Measurements from ENCODE around the gene CLPX. TPM values are rescaled to one million over a fixed set of nuclear protein-coding genes. Genes with fewer than 3 reads are reported as not detected.
"Not testable (repeated sequence)": the region's sequence is repeated elsewhere in the genome, so short reads cannot be mapped to it uniquely, and the experiment has no call there.

The CLPX gene
- total RNA-seq, 4 donors from 2014 or later: 12.0 to 72.2 (median 57.4) TPM

DNA sequence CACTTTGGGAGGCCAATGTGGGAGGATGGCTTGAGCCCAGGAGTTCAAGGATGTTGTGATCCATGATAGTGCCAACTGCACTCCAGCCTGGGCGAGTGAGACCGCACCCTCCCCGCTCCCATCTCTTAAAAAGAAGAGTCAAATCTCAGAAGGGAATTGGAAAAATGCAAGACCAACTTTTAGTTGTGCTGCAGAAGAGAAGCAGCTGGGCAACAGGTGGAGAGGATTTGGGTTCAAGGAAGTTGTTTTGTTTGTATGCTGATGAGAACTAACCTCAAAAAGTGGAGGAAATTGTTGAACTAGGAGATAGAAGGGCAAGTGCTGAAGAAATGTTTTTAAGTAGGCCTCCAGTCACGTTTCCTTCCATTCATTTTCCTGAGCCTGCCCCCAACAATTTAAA is 38.7 kb downstream of the CLPX start:
- Histone ChIP-seq H3K4me3 (no peak overlapping the region), H3K27me3 (no peaks in the 10 kb centered on the region), H3K36me3 (peaks cover 0 to 19% (median 8%) of the 10 kb centered on the region in 4 donors), H3K27ac (no peak overlapping the region), H3K4me1 (no peaks in the 10 kb centered on the region), H3K9me3 (no peaks in the 10 kb centered on the region)
- DNase-seq: no peak
- WGBS, 2 donors (ENCODE audit: low coverage in 1 of 2): 57 to 82% methylated on average over 2 to 4 of the region's 4 CpGs
- no peak for TF ChIP-seq EP300 (IDR thresholded peaks at IDR 0.05; ENCODE audit: low read depth)
- TF ChIP-seq, protein P1, sequence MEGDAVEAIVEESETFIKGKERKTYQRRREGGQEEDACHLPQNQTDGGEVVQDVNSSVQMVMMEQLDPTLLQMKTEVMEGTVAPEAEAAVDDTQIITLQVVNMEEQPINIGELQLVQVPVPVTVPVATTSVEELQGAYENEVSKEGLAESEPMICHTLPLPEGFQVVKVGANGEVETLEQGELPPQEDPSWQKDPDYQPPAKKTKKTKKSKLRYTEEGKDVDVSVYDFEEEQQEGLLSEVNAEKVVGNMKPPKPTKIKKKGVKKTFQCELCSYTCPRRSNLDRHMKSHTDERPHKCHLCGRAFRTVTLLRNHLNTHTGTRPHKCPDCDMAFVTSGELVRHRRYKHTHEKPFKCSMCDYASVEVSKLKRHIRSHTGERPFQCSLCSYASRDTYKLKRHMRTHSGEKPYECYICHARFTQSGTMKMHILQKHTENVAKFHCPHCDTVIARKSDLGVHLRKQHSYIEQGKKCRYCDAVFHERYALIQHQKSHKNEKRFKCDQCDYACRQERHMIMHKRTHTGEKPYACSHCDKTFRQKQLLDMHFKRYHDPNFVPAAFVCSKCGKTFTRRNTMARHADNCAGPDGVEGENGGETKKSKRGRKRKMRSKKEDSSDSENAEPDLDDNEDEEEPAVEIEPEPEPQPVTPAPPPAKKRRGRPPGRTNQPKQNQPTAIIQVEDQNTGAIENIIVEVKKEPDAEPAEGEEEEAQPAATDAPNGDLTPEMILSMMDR (IDR thresholded peaks at IDR 0.05): no peak
- TF ChIP-seq POLR2AphosphoS5 (IDR thresholded peaks at IDR 0.05): no peak
- TF ChIP-seq POLR2A (IDR thresholded peaks at IDR 0.05): no peak
- in situ Hi-C loops (cut with MboI; ENCODE audit: low pct_ligation_motif_present in 1 of 4, low pct_unique_long_range_greater_than_20kb in 1 of 4, low sequenced_read_pairs in 3 of 4): no loop called here
- intact Hi-C loops (cut with DNase I; ENCODE audit: low total_unique reads): no loop called here

DNA sequence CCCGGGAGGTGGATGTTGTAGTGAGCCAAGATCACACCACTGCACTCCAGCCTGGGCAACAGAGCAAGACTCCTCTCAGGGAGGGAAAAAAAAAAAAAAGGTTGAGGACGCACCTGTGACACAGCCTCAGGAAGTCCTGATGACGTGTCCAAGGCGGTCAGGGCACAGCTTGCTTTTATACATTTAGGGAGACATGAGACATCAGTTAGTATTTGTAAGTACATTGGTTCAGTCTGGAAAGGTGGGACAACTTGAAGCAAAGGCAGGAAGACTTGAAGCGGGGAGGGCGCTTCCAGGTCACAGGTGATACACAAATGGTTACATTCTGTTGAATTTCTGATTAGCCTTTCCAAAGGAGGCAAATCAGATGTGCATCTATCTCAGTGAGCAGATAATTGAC is 46.5 kb downstream of the CLPX start:
- H3K4me1 ChIP-seq; intact Hi-C loops (cut with DNase I; ENCODE audit: low total_unique reads); H3K9me3 ChIP-seq; in situ Hi-C loops (cut with MboI; ENCODE audit: low pct_ligation_motif_present in 1 of 4, low pct_unique_long_range_greater_than_20kb in 1 of 4, low sequenced_read_pairs in 3 of 4); H3K27ac ChIP-seq; DNase-seq; H3K27me3 ChIP-seq; H3K4me3 ChIP-seq; H3K36me3 ChIP-seq: not testable (repeated sequence)
- WGBS, 2 donors (ENCODE audit: low coverage in 1 of 2): 88 to 91% methylated on average over 4 to 6 of the region's 6 CpGs

DNA sequence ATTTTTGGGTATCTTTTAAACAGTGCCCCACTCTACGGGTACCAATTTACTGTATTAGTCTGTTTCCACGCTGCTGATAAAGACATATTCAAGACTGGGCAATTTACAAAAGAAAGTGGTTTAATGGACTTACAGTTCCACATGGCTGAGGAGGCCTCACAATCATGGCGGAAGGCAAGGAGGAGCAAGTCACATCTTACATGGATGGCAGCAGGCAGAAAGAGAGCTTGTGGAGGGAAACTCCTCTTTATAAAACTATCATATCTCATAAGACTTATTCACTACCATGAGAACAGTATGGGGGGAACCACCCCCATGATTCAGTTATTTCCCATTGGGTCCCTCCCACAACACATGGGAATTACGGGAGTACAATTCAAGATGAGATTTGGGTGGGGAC is 47.2 kb downstream of the CLPX start:
- H3K4me1 ChIP-seq; H3K36me3 ChIP-seq; DNase-seq; H3K27ac ChIP-seq; H3K27me3 ChIP-seq; H3K4me3 ChIP-seq; H3K9me3 ChIP-seq; intact Hi-C loops (cut with DNase I; ENCODE audit: low total_unique reads); in situ Hi-C loops (cut with MboI; ENCODE audit: low pct_ligation_motif_present in 1 of 4, low pct_unique_long_range_greater_than_20kb in 1 of 4, low sequenced_read_pairs in 3 of 4): not testable (repeated sequence)
- 95 to 100% methylated on average over 1 to 4 of the region's 4 CpGs for WGBS, 2 donors (ENCODE audit: low coverage in 1 of 2)

DNA sequence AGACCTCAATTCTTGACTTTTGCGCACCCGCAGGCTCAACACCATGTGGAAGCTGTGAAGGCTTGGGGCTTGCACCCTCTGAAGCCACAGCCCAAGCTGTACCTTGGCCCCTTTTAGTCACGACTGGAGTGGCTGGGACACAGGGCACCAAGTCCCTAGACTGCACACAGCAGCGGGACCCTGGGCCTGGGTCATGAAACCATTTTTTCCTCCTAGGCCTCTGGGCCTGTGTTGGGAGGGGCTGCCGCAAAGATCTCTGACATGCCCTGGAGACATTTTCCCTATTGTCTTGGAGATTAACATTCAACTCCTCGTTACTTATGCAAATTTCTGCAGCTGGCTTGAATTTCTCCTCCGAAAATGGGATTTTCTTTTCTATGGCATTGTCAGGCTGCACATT is 48.1 kb downstream of the CLPX start:
- in situ Hi-C loops (cut with MboI; ENCODE audit: low pct_ligation_motif_present in 1 of 4, low pct_unique_long_range_greater_than_20kb in 1 of 4, low sequenced_read_pairs in 3 of 4); intact Hi-C loops (cut with DNase I; ENCODE audit: low total_unique reads); H3K27ac ChIP-seq; H3K36me3 ChIP-seq; H3K4me3 ChIP-seq; DNase-seq; H3K9me3 ChIP-seq; H3K27me3 ChIP-seq: not testable (repeated sequence)
- H3K4me1 ChIP-seq: peaks cover 10 to 14% (median 12%) of the 10 kb centered on the region in 4 donors
- 95 to 100% methylated on average over 2 to 7 of the region's 7 CpGs for WGBS, 2 donors (ENCODE audit: low coverage in 1 of 2)

DNA sequence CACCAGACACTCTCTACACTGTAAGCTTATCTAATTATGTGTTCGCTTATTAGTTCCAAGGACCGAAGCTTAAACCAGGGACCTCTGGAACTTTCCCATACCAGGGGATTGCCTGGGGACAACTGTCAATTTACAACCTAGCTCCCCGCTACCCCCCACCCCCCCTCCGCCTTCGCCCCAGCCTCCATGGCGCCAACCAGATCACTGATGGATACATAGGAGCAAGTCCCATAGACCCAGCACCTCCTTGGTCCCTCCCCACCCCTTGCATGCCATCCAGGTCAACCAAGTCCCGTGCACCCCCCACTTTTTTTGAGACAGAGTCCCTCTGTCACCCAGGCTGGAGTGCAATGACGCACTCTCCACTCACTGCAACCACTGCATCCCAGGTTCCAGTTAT is 50.6 kb downstream of the CLPX start:
- H3K4me3 ChIP-seq: peak overlapping the region in 1 of 4 donors; percentile 91
- H3K9me3 ChIP-seq: no peaks in the 10 kb centered on the region
- no peak for TF ChIP-seq POLR2AphosphoS5 (IDR thresholded peaks at IDR 0.05)
- TF ChIP-seq, protein P1 (IDR thresholded peaks at IDR 0.05): no peak
- TF ChIP-seq POLR2A (IDR thresholded peaks at IDR 0.05): no peak
- TF ChIP-seq EP300 (IDR thresholded peaks at IDR 0.05; ENCODE audit: low read depth): no peak
- H3K27me3 ChIP-seq: no peaks in the 10 kb centered on the region
- WGBS, 2 donors (ENCODE audit: low coverage in 1 of 2): 89 to 92% methylated on average over 3 to 8 of the region's 8 CpGs
- no peaks in the 10 kb centered on the region for H3K36me3 ChIP-seq
- no peak for DNase-seq
- H3K27ac ChIP-seq: no peak overlapping the region
- in situ Hi-C loops (cut with MboI; ENCODE audit: low pct_ligation_motif_present in 1 of 4, low pct_unique_long_range_greater_than_20kb in 1 of 4, low sequenced_read_pairs in 3 of 4) (no loop called here), intact Hi-C loops (cut with DNase I; ENCODE audit: low total_unique reads) (no loop called here)
- H3K4me1 ChIP-seq: peaks cover 18 to 27% (median 24%) of the 10 kb centered on the region in 4 donors

DNA sequence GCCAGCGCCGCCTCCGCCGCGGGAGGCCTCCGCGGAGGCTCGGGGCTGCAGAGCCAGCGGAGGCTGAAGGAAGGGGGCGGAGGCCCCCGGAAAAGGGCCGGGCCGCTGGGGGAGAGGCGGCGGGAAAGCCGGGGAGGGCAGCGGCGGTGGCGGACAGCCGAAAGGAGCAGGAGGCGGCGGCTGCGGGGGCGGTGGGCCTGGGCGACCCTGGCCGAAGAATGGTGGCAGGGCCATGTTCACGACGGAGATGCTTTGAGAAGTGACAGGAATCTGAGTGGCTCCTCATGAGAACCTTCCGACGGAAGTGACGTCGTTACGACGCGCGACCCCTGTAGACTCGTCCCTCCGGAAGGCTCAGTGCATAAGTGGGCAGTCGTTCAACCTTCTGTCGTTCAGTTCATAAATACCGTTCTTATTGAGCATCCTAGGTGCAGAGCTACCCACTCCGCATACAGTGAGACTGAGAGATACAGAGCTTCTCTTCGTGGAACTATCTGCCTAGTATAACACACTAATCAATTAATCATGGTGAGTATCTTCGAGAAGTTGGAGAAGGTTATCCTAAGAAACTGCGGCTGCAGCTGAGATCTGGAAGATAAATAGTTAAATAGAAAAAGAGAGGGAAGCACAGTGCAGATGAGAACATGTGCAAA is 51.5 kb downstream of the CLPX start, which contains the start of gene PDCD7:
Gene PDCD7 (minus strand): TSS at position 261 of the 653 bp plus-strand sequence. CDS start 27 bp downstream, at position 234.
- TF ChIP-seq, protein P1 (IDR thresholded peaks at IDR 0.05): no peak
- TF ChIP-seq POLR2AphosphoS5 (IDR thresholded peaks at IDR 0.05): peak; percentile 86 to 91 (median 91)
- peak; percentile 83 for TF ChIP-seq POLR2A (IDR thresholded peaks at IDR 0.05)
- intact Hi-C loops (cut with DNase I; ENCODE audit: low total_unique reads) (no loop called here), in situ Hi-C loops (cut with MboI; ENCODE audit: low pct_ligation_motif_present in 1 of 4, low pct_unique_long_range_greater_than_20kb in 1 of 4, low sequenced_read_pairs in 3 of 4) (no loop called here)

More for the DNA sequence above, 51.5 kb downstream of the CLPX start, which contains the start of gene PDCD7:
- no peaks in the 10 kb centered on the region for H3K27me3 ChIP-seq
- H3K36me3 ChIP-seq: peaks cover 0 to 6% (median 1%) of the 10 kb centered on the region in 4 donors
- WGBS, 2 donors (ENCODE audit: low coverage in 1 of 2): 0 to 2% methylated on average over 1 to 43 of the region's 45 CpGs
- H3K4me3 ChIP-seq: peak within 1 kb of the TSS; percentile 65 to 95 (median 90)
- no peaks in the 10 kb centered on the region for H3K9me3 ChIP-seq
- H3K4me1 ChIP-seq: peaks cover 18 to 27% (median 24%) of the 10 kb centered on the region in 4 donors
- DNase-seq: peak; percentile 90
- peak within 1 kb of the TSS; percentile 90 to 94 (median 92) for H3K27ac ChIP-seq

Measured in transverse colon (tissue), 4 donors.